DND-41 (cell line): ENCODE data around the gene OPTN.

ENCODE experiments used
- ATAC-seq: fragments of 200-7000 bp; cut with Tn5 transposase; 3 replicates; pipeline ENCODE4 v1.9.1; 2021; ENCODE audit warnings: low read depth; ENCODE audit not compliant: insufficient read depth
- DNase-seq: peaks from one replicate; pipeline ENCODE4 v3.0.0-alpha.2; 2020
- H2AFZ ChIP-seq: 2 replicates; pipeline ENCODE4 v1.6.0; 2012; ENCODE audit warnings: low read depth, low read length
- H3K27ac ChIP-seq: 2 replicates; pipeline ENCODE4 v1.5.1; 2012; ENCODE audit warnings: low read length, inconsistent platforms
- H3K27me3 ChIP-seq: fragments of 200-600 bp; sonication (generic); 2 replicates; pipeline ENCODE4 v1.6.0; 2012; ENCODE audit warnings: low read length, mild to moderate bottlenecking, inconsistent platforms; ENCODE audit not compliant: insufficient read depth, poor library complexity
- H3K36me3 ChIP-seq: 2 replicates; pipeline ENCODE4 v1.5.1; 2012; ENCODE audit warnings: low read length, inconsistent platforms; ENCODE audit not compliant: insufficient read depth
- H3K4me1 ChIP-seq: 2 replicates; pipeline ENCODE4 v1.5.1; 2012; ENCODE audit warnings: mild to moderate bottlenecking, low read length; ENCODE audit not compliant: insufficient read depth
- H3K4me2 ChIP-seq: 2 replicates; pipeline ENCODE4 v1.6.0; 2012; ENCODE audit warnings: mild to moderate bottlenecking, moderate library complexity, low read length, inconsistent platforms; ENCODE audit not compliant: insufficient read depth
- H3K4me3 ChIP-seq, 2 experiments: fragments of 200-600 bp in 1 of 2; shearing (Covaris generic) in 1 of 2; 2 replicates each; pipeline ENCODE4 v1.5.1; 2012 to 2016; ENCODE audit warnings: inconsistent platforms in 2 of 2, low read length in 2 of 2, mild to moderate bottlenecking in 2 of 2, low read depth in 1 of 2, moderate library complexity in 1 of 2
- H3K79me2 ChIP-seq: 2 replicates; pipeline ENCODE4 v1.6.0; 2012; ENCODE audit warnings: low read length, inconsistent platforms; ENCODE audit not compliant: insufficient read depth
- H3K9ac ChIP-seq: 2 replicates; pipeline ENCODE4 v1.6.0; 2012; ENCODE audit warnings: low read depth, mild to moderate bottlenecking, inconsistent platforms, low read length, moderate library complexity
- H3K9me3 ChIP-seq: 2 replicates; pipeline ENCODE4 v1.5.1; 2012; ENCODE audit warnings: low read length, moderate library complexity, mild to moderate bottlenecking, inconsistent platforms; ENCODE audit not compliant: insufficient read depth, severe bottlenecking
- H4K20me1 ChIP-seq: 2 replicates; pipeline ENCODE4 v1.6.0; 2012; ENCODE audit warnings: low read length; ENCODE audit not compliant: insufficient read depth
- CTCF ChIP-seq: IDR thresholded peaks from 2 replicates; pipeline ENCODE4 v1.5.1; 2012; ENCODE audit warnings: borderline replicate concordance, low read length, moderate library complexity, mild to moderate bottlenecking; ENCODE audit not compliant: poor library complexity, severe bottlenecking; ENCODE audit errors: extremely low read depth
- EZH2 ChIP-seq: IDR thresholded peaks from 3 replicates; pipeline ENCODE4 v1.6.1; 2012; ENCODE audit warnings: borderline replicate concordance, low read depth, mild to moderate bottlenecking, moderate library complexity, low read length, inconsistent platforms; ENCODE audit not compliant: severe bottlenecking

Gene OPTN

GRCh38 chr10:13165177-13165576 lies 65.2 kb downstream of the OPTN start:
- Histone ChIP-seq H3K9ac (no peak overlapping the region), H3K79me2 (peaks cover 84% of the 10 kb centered on the region), H3K4me2 (no peak overlapping the region), H3K4me3 (no peak overlapping the region), H3K27ac (no peak overlapping the region), H3K27me3 (no peaks in the 10 kb centered on the region), H3K9me3 (no peaks in the 10 kb centered on the region), H3K36me3 (peaks cover 64% of the 10 kb centered on the region), H3K4me1 (peaks cover 34% of the 10 kb centered on the region), H2AFZ (no peak overlapping the region), H4K20me1 (peaks cover 64% of the 10 kb centered on the region; the same call in 1 of the 2 replicates)
- TF ChIP-seq CTCF (no peak), EZH2 (no peak)
- ATAC-seq (no peak), DNase-seq (no peak)

GRCh38 chr10:13167568-13167967 lies 67.6 kb downstream of the OPTN start:
- peaks cover 81% of the 10 kb centered on the region for H3K79me2 ChIP-seq
- no peaks in the 10 kb centered on the region for H3K9me3 ChIP-seq
- H3K27me3 ChIP-seq: no peaks in the 10 kb centered on the region
- ATAC-seq (no peak), DNase-seq (no peak)
- H3K9ac ChIP-seq: no peak overlapping the region
- TF ChIP-seq EZH2: no peak
- TF ChIP-seq CTCF: no peak
- H3K4me1 ChIP-seq: peaks cover 19% of the 10 kb centered on the region
- peaks cover 88% of the 10 kb centered on the region for H3K36me3 ChIP-seq
- H4K20me1 ChIP-seq: peaks cover 64% of the 10 kb centered on the region
- H3K27ac ChIP-seq: no peak overlapping the region
- H3K4me2 ChIP-seq: no peak overlapping the region
- H3K4me3 ChIP-seq: no peak overlapping the region
- H2AFZ ChIP-seq: no peak overlapping the region

GRCh38 chr10:13168781-13169180 lies 68.8 kb downstream of the OPTN start:
- H2AFZ ChIP-seq: no peak overlapping the region
- H3K27ac ChIP-seq: no peak overlapping the region
- no peak for ATAC-seq
- no peaks in the 10 kb centered on the region for H3K27me3 ChIP-seq
- no peak overlapping the region for H3K9ac ChIP-seq
- no peak overlapping the region for H3K4me3 ChIP-seq
- TF ChIP-seq EZH2 (no peak), CTCF (no peak)
- H3K79me2 ChIP-seq: peaks cover 70% of the 10 kb centered on the region
- H3K4me1 ChIP-seq: peaks cover 7% of the 10 kb centered on the region
- H3K9me3 ChIP-seq: no peaks in the 10 kb centered on the region
- no peak for DNase-seq
- peaks cover 59% of the 10 kb centered on the region for H4K20me1 ChIP-seq
- H3K36me3 ChIP-seq: peaks cover 91% of the 10 kb centered on the region
- no peak overlapping the region for H3K4me2 ChIP-seq

- peaks cover 36% of the 10 kb centered on the region for H3K79me2 ChIP-seq
- H3K4me1 ChIP-seq: no peaks in the 10 kb centered on the region
- no peak overlapping the region for H3K27ac ChIP-seq
- peaks cover 27% of the 10 kb centered on the region for H4K20me1 ChIP-seq
- no peaks in the 10 kb centered on the region for H3K9me3 ChIP-seq
- TF ChIP-seq EZH2 (no peak), CTCF (no peak)
- H3K27me3 ChIP-seq: no peaks in the 10 kb centered on the region
- no peak for ATAC-seq
- no peak for DNase-seq
- H3K4me3 ChIP-seq: no peak overlapping the region
- H3K4me2 ChIP-seq: no peak overlapping the region
- no peak overlapping the region for H2AFZ ChIP-seq
- no peak overlapping the region for H3K9ac ChIP-seq
- peaks cover 95% of the 10 kb centered on the region for H3K36me3 ChIP-seq
Observed at GRCh38 chr10:13173616-13174015, 73.7 kb downstream of the OPTN start.
